ENCODE measurements around the gene TAS2R20. TPM values are rescaled to one million over a fixed set of nuclear protein-coding genes. Genes with fewer than 3 reads are reported as not detected.

The TAS2R20 gene
- total and polyA plus RNA-seq, 2 of the 13 experiments (the other 11 are each of a cell fraction or from before 2014, with no cell fraction given), result 0.54 to 2.9 TPM

DNA sequence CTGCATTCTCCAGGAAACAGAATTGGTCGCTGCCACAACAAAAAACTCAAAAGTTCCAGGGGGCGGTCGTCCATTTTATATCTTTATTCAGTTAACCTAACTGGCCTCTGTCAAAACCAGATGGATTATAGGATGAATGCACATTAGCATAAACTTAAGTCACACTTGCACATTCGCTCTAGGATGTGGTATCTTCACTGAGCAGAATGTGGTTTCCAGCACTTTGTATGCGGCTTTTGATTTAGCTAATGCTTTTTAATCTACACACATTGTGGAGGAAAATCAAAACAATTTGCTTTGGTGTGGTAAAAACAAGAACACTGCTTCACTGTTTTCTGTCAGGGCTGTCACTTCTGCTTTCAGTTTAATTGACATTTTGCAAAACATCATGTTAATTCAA is 15.9 kb downstream of the TAS2R20 start:
- H4K20me1 ChIP-seq (ENCODE audit: insufficient read depth, low read length), result no peaks in the 10 kb centered on the region
- DNase-seq (ENCODE audit: low spot score) (no peak), FAIRE-seq (no peak)

DNA sequence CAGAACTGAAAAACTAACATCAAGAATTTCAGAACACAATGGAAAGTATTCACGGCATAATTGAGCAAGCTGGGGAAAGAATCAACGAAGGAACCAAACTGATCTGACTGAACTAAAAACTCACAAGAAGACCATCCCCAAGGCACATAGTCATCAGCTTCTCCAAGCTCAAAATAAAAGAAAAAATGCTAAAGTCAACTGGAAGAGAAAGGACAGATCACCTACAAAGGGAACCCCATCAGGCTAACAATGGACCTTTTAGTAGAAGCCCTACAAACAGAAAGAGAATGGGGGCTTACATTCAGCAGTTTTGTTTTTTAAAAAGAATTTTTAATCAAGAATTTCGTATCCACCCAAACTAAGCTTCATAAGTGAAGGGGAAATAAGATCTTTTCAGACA is 23.1 kb downstream of the TAS2R20 start:
- peaks cover 4% of the 10 kb centered on the region for H3K79me2 ChIP-seq (ENCODE audit: insufficient read depth, low read length)
- ATAC-seq, result no peak
- no peak for FAIRE-seq
- POLR2A ChIA-PET, result no interaction called here
- no peak overlapping the region for H3K4me2 ChIP-seq (ENCODE audit: low read depth, low read length)
- intact Hi-C loops (cut with micrococcal nuclease; ENCODE audit: unreplicated experiment), result no loop called here
- BruUV-seq (replicated peaks), result no TSS peak
- H3K9me3 ChIP-seq (ENCODE audit: low read length), result no peaks in the 10 kb centered on the region
- TF ChIP-seq HDAC1 (CRISPR knock-in tag; IDR thresholded peaks at IDR 0.05), result no peak
- TF ChIP-seq, protein P1, sequence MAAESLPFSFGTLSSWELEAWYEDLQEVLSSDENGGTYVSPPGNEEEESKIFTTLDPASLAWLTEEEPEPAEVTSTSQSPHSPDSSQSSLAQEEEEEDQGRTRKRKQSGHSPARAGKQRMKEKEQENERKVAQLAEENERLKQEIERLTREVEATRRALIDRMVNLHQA (CRISPR knock-in tag; IDR thresholded peaks at IDR 0.05), result no peak
- TF ChIP-seq GMEB1 (CRISPR knock-in tag; IDR thresholded peaks at IDR 0.05; ENCODE audit: borderline replicate concordance), result no peak
- TF ChIP-seq, protein P2, sequence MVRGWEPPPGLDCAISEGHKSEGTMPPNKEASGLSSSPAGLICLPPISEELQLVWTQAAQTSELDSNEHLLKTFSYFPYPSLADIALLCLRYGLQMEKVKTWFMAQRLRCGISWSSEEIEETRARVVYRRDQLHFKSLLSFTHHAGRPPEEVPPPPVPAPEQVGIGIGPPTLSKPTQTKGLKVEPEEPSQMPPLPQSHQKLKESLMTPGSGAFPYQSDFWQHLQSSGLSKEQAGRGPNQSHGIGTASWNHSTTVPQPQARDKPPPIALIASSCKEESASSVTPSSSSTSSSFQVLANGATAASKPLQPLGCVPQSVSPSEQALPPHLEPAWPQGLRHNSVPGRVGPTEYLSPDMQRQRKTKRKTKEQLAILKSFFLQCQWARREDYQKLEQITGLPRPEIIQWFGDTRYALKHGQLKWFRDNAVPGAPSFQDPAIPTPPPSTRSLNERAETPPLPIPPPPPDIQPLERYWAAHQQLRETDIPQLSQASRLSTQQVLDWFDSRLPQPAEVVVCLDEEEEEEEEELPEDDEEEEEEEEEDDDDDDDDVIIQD (CRISPR knock-in tag; IDR thresholded peaks at IDR 0.05; ENCODE audit: low read depth), result no peak
- no peak for TF ChIP-seq NFE2L2 (IDR thresholded peaks at IDR 0.05; ENCODE audit: low read length)
- H3K9ac ChIP-seq (ENCODE audit: insufficient read depth, low read depth, low read length), result no peak overlapping the region
- no peak overlapping the region for H3K27ac ChIP-seq (ENCODE audit: extremely low read length, insufficient read depth, low read length)
- in situ Hi-C loops (cut with HindIII; ENCODE audit: extremely low pct_ligation_motif_present, low pct_unique_long_range_greater_than_20kb), result no loop called here
- no peak for DNase-seq (ENCODE audit: low spot score)
- no peak overlapping the region for H3K4me3 ChIP-seq (replicated peaks in 1 of 3; ENCODE audit: insufficient read depth in 1 of 3, low read depth in 2 of 3, low read length in 3 of 3)
- CTCF ChIA-PET (ENCODE audit: low intra/inter-chr PET ratio, low total read pairs), result no interaction called here
- no peaks in the 10 kb centered on the region for H3K27me3 ChIP-seq (ENCODE audit: control insufficient read depth in 1 of 2, insufficient read depth in 2 of 2, low read length in 2 of 2)
- no peak overlapping the region for H2AFZ ChIP-seq (ENCODE audit: low read length)
- peaks cover 0 to 2% of the 10 kb centered on the region in 2 experiments; a peak in 2 of 5 replicates for H3K36me3 ChIP-seq (replicated peaks in 1 of 2; ENCODE audit: control insufficient read depth in 1 of 2, insufficient read depth in 2 of 2, low read length in 2 of 2)
- H4K20me1 ChIP-seq (ENCODE audit: insufficient read depth, low read length), result no peaks in the 10 kb centered on the region
- H3K4me1 ChIP-seq (ENCODE audit: insufficient read depth, low read length), result no peaks in the 10 kb centered on the region
- 97% methylated on average over 3 of the region's 3 CpGs for WGBS (ENCODE audit: low lambda C conversion rate)

More for the DNA sequence above, 15.9 kb downstream of the TAS2R20 start:
- Histone ChIP-seq H3K9ac (ENCODE audit: insufficient read depth, low read depth, low read length) (no peak overlapping the region), H3K4me3 (replicated peaks in 1 of 3; ENCODE audit: insufficient read depth in 1 of 3, low read depth in 2 of 3, low read length in 3 of 3) (no peak overlapping the region), H3K9me3 (ENCODE audit: low read length) (no peaks in the 10 kb centered on the region), H3K27ac (ENCODE audit: extremely low read length, insufficient read depth, low read length) (no peak overlapping the region), H3K36me3 (replicated peaks in 1 of 2; ENCODE audit: control insufficient read depth in 1 of 2, insufficient read depth in 2 of 2, low read length in 2 of 2) (no peaks in the 10 kb centered on the region), H2AFZ (ENCODE audit: low read length) (no peak overlapping the region), H3K4me1 (ENCODE audit: insufficient read depth, low read length) (no peaks in the 10 kb centered on the region), H3K79me2 (ENCODE audit: insufficient read depth, low read length) (peaks cover under 1% of the 10 kb centered on the region), H3K4me2 (ENCODE audit: low read depth, low read length) (no peak overlapping the region), H3K27me3 (ENCODE audit: control insufficient read depth in 1 of 2, insufficient read depth in 2 of 2, low read length in 2 of 2) (no peaks in the 10 kb centered on the region)
- no TSS peak for BruUV-seq (replicated peaks)
- 97% methylated on average over 5 of the region's 5 CpGs for WGBS (ENCODE audit: low lambda C conversion rate)
- intact Hi-C loops (cut with micrococcal nuclease; ENCODE audit: unreplicated experiment) (no loop called here), in situ Hi-C loops (cut with HindIII; ENCODE audit: extremely low pct_ligation_motif_present, low pct_unique_long_range_greater_than_20kb) (no loop called here)
- ChIA-PET CTCF (ENCODE audit: low intra/inter-chr PET ratio, low total read pairs) (no interaction called here), POLR2A (no interaction called here)
- TF ChIP-seq PCBP1 (IDR thresholded peaks at IDR 0.05; ENCODE audit: borderline replicate concordance, low read depth, low read length), result no peak
- no peak for TF ChIP-seq NR3C1 (CRISPR knock-in tag; IDR thresholded peaks at IDR 0.05)
- no peak for TF ChIP-seq SP5 (CRISPR knock-in tag; IDR thresholded peaks at IDR 0.05; ENCODE audit: borderline replicate concordance, low read depth)
- TF ChIP-seq IKZF1 (IDR thresholded peaks at IDR 0.05), result no peak
- TF ChIP-seq, protein P3, sequence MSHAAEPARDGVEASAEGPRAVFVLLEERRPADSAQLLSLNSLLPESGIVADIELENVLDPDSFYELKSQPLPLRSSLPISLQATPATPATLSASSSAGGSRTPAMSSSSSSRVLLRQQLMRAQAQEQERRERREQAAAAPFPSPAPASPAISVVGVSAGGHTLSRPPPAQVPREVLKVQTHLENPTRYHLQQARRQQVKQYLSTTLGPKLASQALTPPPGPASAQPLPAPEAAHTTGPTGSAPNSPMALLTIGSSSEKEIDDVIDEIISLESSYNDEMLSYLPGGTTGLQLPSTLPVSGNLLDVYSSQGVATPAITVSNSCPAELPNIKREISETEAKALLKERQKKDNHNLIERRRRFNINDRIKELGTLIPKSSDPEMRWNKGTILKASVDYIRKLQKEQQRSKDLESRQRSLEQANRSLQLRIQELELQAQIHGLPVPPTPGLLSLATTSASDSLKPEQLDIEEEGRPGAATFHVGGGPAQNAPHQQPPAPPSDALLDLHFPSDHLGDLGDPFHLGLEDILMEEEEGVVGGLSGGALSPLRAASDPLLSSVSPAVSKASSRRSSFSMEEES (CRISPR knock-in tag; IDR thresholded peaks at IDR 0.05), result no peak
- no peak for TF ChIP-seq TCF7 (IDR thresholded peaks at IDR 0.05; ENCODE audit: low read depth)
- TF ChIP-seq CEBPB (IDR thresholded peaks at IDR 0.05; ENCODE audit: borderline replicate concordance, low read depth, low read length), result no peak
- no peak for TF ChIP-seq ZNF12 (CRISPR knock-in tag; IDR thresholded peaks at IDR 0.05)
- no peak for TF ChIP-seq ZNF616 (CRISPR knock-in tag; IDR thresholded peaks at IDR 0.05; ENCODE audit: low read depth)
- ATAC-seq, result no peak

Measured in HepG2 (cell line).